Mononuclear cell (primary cell): ENCODE results near the gene IDH3A. TPM values are rescaled to one million over a fixed set of nuclear protein-coding genes. Genes with fewer than 3 reads are reported as not detected.

Experiments
- H3K27me3 ChIP-seq: 2 replicates; pipeline ENCODE4 v1.6.0; 2011; ENCODE audit warnings: low read length, control low read depth; ENCODE audit not compliant: insufficient read depth
- H3K4me1 ChIP-seq: 2 replicates; pipeline ENCODE4 v1.5.1; 2011; ENCODE audit warnings: mild to moderate bottlenecking, low read length, control low read depth; ENCODE audit not compliant: insufficient read depth
- H3K4me3 ChIP-seq: 2 replicates; pipeline ENCODE4 v1.5.1; 2011; ENCODE audit warnings: mild to moderate bottlenecking, low read length, moderate library complexity
- H3K9me3 ChIP-seq: 2 replicates; pipeline ENCODE4 v1.5.1; 2011; ENCODE audit warnings: low read depth, mild to moderate bottlenecking, control low read depth, low read length
- total RNA-seq: library from RNA; depleted of rRNA; stranded (reverse); fragments of >200 nt; gene quantifications from one replicate; pipeline ENCODE4 v1.2.3, GENCODE V29; 2012

Gene IDH3A
- total RNA-seq, 1 donor: 40.5 TPM

DNA sequence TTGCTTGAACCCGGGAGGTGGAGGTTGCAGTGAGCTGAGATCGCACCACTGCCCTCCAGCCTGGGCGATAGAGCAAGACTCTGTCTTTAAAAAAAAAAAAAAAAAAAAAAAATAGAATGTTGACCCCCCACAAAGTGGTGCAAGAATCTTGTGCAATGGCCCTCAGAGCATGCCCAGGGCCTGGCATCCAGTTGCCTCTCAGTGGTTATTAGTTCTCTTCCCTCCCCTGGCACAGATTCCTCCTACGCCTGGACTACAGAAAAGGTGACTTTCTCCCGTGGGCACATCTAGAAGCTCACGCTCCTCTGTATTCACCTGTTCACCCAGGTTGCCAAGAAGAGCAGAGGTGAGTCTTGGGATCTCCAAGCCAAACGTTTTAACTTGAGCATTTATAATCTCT lies 48.5 kb downstream of the IDH3A start:
- Histone ChIP-seq H3K9me3 (no peaks in the 10 kb centered on the region), H3K27me3 (no peaks in the 10 kb centered on the region), H3K4me3 (no peak overlapping the region), H3K4me1 (no peaks in the 10 kb centered on the region)

DNA sequence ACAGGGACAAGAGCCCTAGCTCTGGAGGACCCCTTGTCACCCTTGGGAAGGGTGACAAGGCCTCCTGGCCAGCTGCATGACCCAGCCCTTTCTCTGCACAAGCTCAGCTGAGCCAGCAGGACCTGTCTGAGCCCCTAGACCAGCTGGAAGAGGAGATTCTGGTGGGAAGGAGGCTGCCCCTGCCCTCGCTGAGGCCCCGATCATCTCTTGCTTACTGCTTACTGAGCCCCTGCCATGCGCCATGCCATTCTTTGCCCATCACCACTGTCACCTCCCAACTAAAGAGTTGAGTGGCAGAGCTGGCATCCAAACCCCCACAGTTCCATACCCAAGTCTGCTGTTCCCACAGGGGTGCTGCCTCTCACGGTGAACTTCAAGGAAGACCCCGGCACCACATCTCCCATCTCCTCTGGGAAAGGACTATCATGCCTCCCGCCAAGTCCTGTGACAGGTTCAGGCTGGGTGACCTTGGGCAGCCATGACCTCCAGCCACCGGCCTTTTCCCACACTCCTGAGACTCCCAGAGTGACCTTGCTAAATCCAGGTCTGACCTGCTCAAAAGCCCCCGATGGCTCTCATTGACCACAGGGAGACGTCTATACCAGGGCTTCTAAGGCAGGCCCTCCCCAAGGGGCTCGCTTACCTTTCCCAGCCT lies 51.2 kb downstream of the IDH3A start:
- Histone ChIP-seq H3K4me3 (no peak overlapping the region), H3K4me1 (no peaks in the 10 kb centered on the region), H3K9me3 (no peaks in the 10 kb centered on the region), H3K27me3 (no peaks in the 10 kb centered on the region)

DNA sequence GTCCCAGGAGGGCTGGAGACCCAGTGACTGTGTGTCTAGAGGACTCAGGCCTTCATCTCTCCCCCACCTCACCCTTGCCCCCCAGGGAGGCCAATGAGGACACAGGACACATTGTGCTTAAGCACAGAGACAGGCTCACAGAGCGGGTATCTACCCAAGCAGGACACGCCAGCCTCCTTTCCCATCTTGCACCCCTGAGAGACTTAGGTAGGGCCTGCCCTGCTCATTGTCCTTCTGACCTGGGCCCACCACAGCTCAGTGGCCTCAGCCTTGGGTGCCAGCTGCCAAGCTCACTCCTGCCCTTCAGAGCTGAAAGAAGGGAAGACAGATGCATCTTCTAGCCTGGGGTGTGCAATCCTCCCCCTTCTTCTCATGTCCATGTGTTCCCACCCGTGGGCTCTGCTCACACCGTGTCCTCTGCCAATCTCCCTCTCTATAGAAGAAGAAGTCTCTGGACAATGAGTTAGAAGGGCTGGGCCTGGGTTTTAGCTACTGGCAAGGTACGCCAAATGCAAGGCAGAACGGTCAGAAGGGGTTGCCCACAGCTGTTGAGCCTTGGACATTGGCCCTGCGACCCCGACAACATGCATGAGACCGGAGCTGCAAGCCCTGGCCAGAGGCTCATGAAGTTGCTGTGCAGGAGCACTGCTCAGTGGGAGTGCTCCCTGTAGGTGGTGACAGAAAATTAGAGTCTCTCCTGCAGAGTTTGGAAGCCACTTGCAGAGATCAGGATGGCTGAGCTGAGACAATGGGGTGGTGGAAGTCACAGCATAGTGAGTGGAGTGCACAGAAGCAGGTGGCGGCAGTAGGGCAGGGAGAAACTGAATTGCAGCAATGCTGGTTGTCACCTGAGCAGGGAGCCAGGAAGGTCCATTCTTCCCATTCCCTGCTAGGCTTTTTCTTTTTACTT lies 52.4 kb downstream of the IDH3A start:
- no peaks in the 10 kb centered on the region for H3K27me3 ChIP-seq
- no peaks in the 10 kb centered on the region for H3K9me3 ChIP-seq
- H3K4me1 ChIP-seq: no peaks in the 10 kb centered on the region
- no peak overlapping the region for H3K4me3 ChIP-seq

DNA sequence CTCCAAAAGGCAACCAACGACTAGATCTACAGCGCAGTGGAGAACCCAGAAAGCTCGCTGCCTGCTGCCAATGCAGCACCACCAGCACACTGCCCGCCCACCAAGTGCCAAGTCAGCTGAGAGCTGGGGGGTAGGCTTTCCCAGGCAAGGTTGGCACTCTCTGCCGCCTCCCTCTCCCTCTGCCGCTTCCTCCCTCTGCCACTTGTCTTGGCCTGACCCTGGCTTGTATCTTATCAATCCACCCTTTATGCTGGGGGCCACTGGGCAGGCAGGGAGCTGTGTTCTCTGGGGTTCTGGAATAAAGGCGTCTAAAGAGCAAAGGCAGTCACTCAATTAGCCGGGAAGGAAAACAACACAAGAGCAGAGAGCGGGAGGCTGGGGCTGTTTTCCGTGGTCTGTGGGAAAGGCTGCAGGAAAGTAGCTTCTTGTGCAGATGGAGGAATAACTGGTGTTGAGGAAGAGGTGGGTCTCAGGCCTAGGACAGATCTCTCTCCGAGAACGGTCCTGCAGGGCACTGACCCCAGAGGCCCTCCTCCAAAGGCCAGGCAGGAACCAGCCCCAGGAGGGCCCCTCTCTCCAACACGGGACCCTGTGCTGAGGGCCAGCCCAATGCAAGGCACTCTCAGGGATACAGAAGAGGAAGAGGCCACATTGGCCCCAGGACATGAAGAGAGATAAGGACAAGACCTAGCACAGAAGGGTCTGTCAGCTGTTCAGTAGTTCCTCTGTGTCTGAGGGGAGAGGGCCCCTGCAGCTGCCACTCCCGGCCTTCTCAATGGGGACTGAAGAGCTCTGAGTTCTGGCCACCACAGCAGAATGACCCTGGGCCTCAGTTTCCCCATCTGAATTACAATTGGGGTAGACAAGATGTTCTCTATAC lies 54.4 kb downstream of the IDH3A start:
- H3K4me3 ChIP-seq: no peak overlapping the region
- no peaks in the 10 kb centered on the region for H3K27me3 ChIP-seq
- H3K9me3 ChIP-seq: no peaks in the 10 kb centered on the region
- H3K4me1 ChIP-seq: no peaks in the 10 kb centered on the region

- Histone ChIP-seq H3K4me1 (no peaks in the 10 kb centered on the region), H3K27me3 (no peaks in the 10 kb centered on the region), H3K4me3 (no peak overlapping the region)
Measured at GRCh38 chr15:78204351-78205309, 55.5 kb downstream of the IDH3A start.

DNA sequence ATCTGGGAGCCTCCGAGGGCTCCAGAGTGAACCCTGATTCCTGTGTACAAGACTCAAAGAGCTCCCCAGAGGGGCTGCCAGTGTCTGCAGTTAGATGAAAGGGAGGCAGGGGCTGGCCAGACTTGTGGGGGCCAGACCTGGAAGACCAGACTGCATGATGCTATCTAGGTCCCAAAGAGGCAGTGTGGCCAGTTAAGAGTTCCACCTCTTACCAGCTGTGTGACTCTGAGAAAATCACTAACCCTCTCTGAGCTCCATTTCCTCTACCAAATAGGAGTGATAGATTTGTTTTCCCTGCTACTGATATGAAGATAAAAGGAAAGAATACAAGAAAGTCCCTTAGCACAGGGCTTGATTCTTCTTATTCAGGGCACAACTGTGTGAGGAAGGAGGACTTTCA lies 56.2 kb downstream of the IDH3A start:
- Histone ChIP-seq H3K4me3 (no peak overlapping the region), H3K9me3 (no peaks in the 10 kb centered on the region), H3K4me1 (no peaks in the 10 kb centered on the region), H3K27me3 (no peaks in the 10 kb centered on the region)

More at GRCh38 chr15:78204351-78205309, 55.5 kb downstream of the IDH3A start:
- H3K9me3 ChIP-seq: no peaks in the 10 kb centered on the region

GRCh38 chr15:78205856-78206255 lies 56.7 kb downstream of the IDH3A start:
- H3K9me3 ChIP-seq: no peaks in the 10 kb centered on the region
- H3K27me3 ChIP-seq: no peaks in the 10 kb centered on the region
- no peak overlapping the region for H3K4me3 ChIP-seq
- no peaks in the 10 kb centered on the region for H3K4me1 ChIP-seq

GRCh38 chr15:78206326-78207109 lies 57.4 kb downstream of the IDH3A start:
- no peak overlapping the region for H3K4me3 ChIP-seq
- no peaks in the 10 kb centered on the region for H3K4me1 ChIP-seq
- H3K27me3 ChIP-seq: no peaks in the 10 kb centered on the region
- no peaks in the 10 kb centered on the region for H3K9me3 ChIP-seq

DNA sequence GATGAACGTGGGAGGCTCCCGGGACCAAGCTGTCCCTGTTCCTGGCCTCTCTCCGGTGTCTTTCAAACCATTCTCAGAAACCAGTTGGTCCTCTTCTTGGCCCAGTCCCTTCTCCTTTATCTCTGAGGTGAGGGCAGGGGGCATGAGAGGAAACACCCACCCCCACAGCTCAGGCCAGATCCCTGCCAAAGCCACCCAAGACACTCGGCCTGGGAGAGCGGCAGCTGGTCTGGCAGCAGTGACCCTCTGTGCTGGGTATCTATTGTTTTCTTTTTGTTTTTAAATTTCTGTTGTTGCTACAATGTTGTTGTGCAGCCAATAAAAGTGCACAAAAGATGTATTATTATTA lies 57.9 kb downstream of the IDH3A start:
- no peaks in the 10 kb centered on the region for H3K27me3 ChIP-seq

GRCh38 chr15:78207641-78208340 lies 58.6 kb downstream of the IDH3A start:
- Histone ChIP-seq H3K27me3 (no peaks in the 10 kb centered on the region), H3K4me3 (no peak overlapping the region), H3K9me3 (no peaks in the 10 kb centered on the region), H3K4me1 (no peaks in the 10 kb centered on the region)

More for the DNA sequence above, 57.9 kb downstream of the IDH3A start:
- H3K4me3 ChIP-seq: no peak overlapping the region
- H3K9me3 ChIP-seq: no peaks in the 10 kb centered on the region
- no peaks in the 10 kb centered on the region for H3K4me1 ChIP-seq

GRCh38 chr15:78208341-78208844 lies 59.2 kb downstream of the IDH3A start:
- H3K4me3 ChIP-seq: no peak overlapping the region
- H3K4me1 ChIP-seq: no peaks in the 10 kb centered on the region
- no peaks in the 10 kb centered on the region for H3K9me3 ChIP-seq
- H3K27me3 ChIP-seq: no peaks in the 10 kb centered on the region

GRCh38 chr15:78208887-78209645 lies 59.9 kb downstream of the IDH3A start:
- no peaks in the 10 kb centered on the region for H3K9me3 ChIP-seq
- H3K27me3 ChIP-seq: no peaks in the 10 kb centered on the region
- no peaks in the 10 kb centered on the region for H3K4me1 ChIP-seq

More at GRCh38 chr15:78208887-78209645, 59.9 kb downstream of the IDH3A start:
- H3K4me3 ChIP-seq: no peak overlapping the region
